Natural killer cell (primary cell): ENCODE data around the gene PTK7. TPM values are rescaled to one million over a fixed set of nuclear protein-coding genes. Genes with fewer than 3 reads are reported as not detected.

Source experiments
- ATAC-seq, 3 donors: fragments of 150-1000 bp in 2 of 3; fragments of 200-7000 bp in 1 of 3; cut with Tn5 transposase; 1 replicate in 1 of 3; 2 replicates in 2 of 3; pipeline ENCODE4 v1.10.0; 2021; ENCODE audit warnings: mild to moderate bottlenecking in 2 of 3, moderate library complexity in 2 of 3
- DNase-seq, 2 donors: peaks; one replicate each; pipeline versions ENCODE4 v3.0.0 to v3.0.0-alpha.2; 2013 to 2021; ENCODE audit warnings: mixed read lengths in 1 of 2
- H3K27ac ChIP-seq: one replicate; pipeline ENCODE4 v1.5.1; 2013; ENCODE audit warnings: mild to moderate bottlenecking, low read length
- H3K27me3 ChIP-seq: one replicate; pipeline ENCODE4 v1.6.1; 2013; ENCODE audit warnings: low read length; ENCODE audit not compliant: control insufficient read depth, insufficient read depth
- H3K36me3 ChIP-seq: one replicate; pipeline ENCODE4 v1.6.1; 2013; ENCODE audit warnings: low read length; ENCODE audit not compliant: control insufficient read depth, insufficient read depth
- H3K4me1 ChIP-seq: one replicate; pipeline ENCODE4 v1.6.1; 2013; ENCODE audit warnings: low read length; ENCODE audit not compliant: control insufficient read depth, insufficient read depth
- H3K4me3 ChIP-seq: one replicate; pipeline ENCODE4 v1.5.1; 2013; ENCODE audit warnings: low read length
- H3K9me3 ChIP-seq: one replicate; pipeline ENCODE4 v1.6.1; 2013; ENCODE audit warnings: low read length; ENCODE audit not compliant: control insufficient read depth, insufficient read depth
- H3K27ac Mint-ChIP-seq, 2 donors: one replicate each; pipeline ENCODE4 v1.8.0; 2022; ENCODE audit warnings: mild to moderate bottlenecking in 2 of 2, mixed read lengths in 2 of 2, moderate library complexity in 1 of 2
- H3K27me3 Mint-ChIP-seq, 2 donors: one replicate each; pipeline ENCODE4 v1.8.0; 2022; ENCODE audit warnings: low read depth in 2 of 2, mixed read lengths in 2 of 2
- H3K36me3 Mint-ChIP-seq: one replicate; pipeline ENCODE4 v1.8.0; 2022; ENCODE audit warnings: mixed read lengths
- H3K4me1 Mint-ChIP-seq, 2 donors: one replicate each; pipeline ENCODE4 v1.8.0; 2022; ENCODE audit warnings: mixed read lengths in 2 of 2
- H3K4me3 Mint-ChIP-seq: one replicate; pipeline ENCODE4 v1.8.0; 2022; ENCODE audit warnings: mild to moderate bottlenecking, moderate library complexity, mixed read lengths
- H3K9me3 Mint-ChIP-seq, 2 donors: one replicate each; pipeline ENCODE4 v1.8.0; 2022; ENCODE audit warnings: mixed read lengths in 2 of 2
- WGBS: methylation state at CpG from one replicate; pipeline ENCODE4 v1.1.7; 2013; ENCODE audit warnings: missing lambda C conversion rate; ENCODE audit not compliant: insufficient coverage; 5-methylcytosine and 5-hydroxymethylcytosine counted together
- intact Hi-C: fragments of 100-400 bp; cut with micrococcal nuclease; formaldehyde crosslinking; loops from one replicate; pipeline ENCODE4 v1.14.2; 2022
- total RNA-seq, 4 donors: library from RNA; stranded (reverse); fragments of 120-200 nt in 1 of 4; gene quantifications; one replicate each; pipeline versions ENCODE4 v1.2.3 to v1.2.4, GENCODE V29; 2013 to 2022
- TF ChIP-seq, protein P1 (sequence below): fragments of 200-600 bp; IDR thresholded peaks from one replicate; pipeline ENCODE4 v1.8.0; 2022; ENCODE audit warnings: antibody characterized with exemption

PTK7 gene
- total RNA-seq, 3 donors from 2014 or later (not counting 1 experiment from before 2014, with no cell fraction given) = 1.7 to 5.6 (median 2.8) TPM

- intact Hi-C loops = no loop called here
- Histone ChIP-seq H3K4me3 (no peak overlapping the region), H3K27me3 (no peaks in the 10 kb centered on the region), H3K4me1 (no peaks in the 10 kb centered on the region), H3K9me3 (no peaks in the 10 kb centered on the region), H3K36me3 (no peaks in the 10 kb centered on the region), H3K27ac (no peak overlapping the region)
- DNase-seq (no peak), ATAC-seq (no peak)
- H3K4me1 Mint-ChIP-seq = no peaks in the 10 kb centered on the region
- peaks cover 0 to 4% of the 10 kb centered on the region in 2 donors for H3K27me3 Mint-ChIP-seq
- TF ChIP-seq, protein P1, sequence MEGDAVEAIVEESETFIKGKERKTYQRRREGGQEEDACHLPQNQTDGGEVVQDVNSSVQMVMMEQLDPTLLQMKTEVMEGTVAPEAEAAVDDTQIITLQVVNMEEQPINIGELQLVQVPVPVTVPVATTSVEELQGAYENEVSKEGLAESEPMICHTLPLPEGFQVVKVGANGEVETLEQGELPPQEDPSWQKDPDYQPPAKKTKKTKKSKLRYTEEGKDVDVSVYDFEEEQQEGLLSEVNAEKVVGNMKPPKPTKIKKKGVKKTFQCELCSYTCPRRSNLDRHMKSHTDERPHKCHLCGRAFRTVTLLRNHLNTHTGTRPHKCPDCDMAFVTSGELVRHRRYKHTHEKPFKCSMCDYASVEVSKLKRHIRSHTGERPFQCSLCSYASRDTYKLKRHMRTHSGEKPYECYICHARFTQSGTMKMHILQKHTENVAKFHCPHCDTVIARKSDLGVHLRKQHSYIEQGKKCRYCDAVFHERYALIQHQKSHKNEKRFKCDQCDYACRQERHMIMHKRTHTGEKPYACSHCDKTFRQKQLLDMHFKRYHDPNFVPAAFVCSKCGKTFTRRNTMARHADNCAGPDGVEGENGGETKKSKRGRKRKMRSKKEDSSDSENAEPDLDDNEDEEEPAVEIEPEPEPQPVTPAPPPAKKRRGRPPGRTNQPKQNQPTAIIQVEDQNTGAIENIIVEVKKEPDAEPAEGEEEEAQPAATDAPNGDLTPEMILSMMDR = no peak
- H3K9me3 Mint-ChIP-seq = no peaks in the 10 kb centered on the region
- H3K36me3 Mint-ChIP-seq = no peaks in the 10 kb centered on the region
- H3K4me3 Mint-ChIP-seq = no peak overlapping the region
- 83% methylated on average over 13 of the region's 13 CpGs for WGBS
- no peak overlapping the region for H3K27ac Mint-ChIP-seq
Measured at GRCh38 chr6:43082806-43083655, 6.9 kb downstream of the PTK7 start.

DNA sequence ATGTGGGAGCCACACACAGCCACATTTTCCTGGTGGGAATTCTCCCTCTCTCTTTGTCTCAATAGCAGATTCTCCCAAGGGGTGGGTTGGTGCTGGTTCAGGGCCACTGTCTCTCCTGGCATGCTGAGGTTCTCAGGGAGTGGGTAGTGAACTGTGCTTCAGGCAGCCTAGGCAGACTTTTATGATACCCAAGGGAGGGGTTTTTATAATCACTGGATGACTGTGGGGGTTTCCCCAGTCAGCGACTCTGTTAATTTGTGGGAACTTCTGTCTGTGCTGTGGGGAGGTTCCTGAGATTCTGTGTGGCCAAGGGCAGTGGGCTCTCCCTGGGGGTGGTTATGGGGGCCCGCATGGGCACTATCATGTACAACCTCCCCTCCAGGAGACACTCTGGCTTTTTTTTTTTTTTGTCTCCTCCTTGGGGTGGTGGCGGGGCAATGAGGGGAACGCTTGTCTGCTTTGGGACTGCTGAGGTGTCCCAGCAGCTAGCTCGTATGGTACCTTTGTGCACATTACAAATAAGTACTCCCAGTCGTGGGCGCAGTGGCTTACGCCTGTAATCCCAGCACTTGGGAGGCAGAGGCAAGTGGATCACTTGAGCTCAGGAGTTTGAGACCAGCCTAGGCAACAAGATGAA lies 10.0 kb downstream of the PTK7 start:
- TF ChIP-seq, protein P1 = no peak
- H3K36me3 Mint-ChIP-seq = no peaks in the 10 kb centered on the region
- no peaks in the 10 kb centered on the region for H3K27me3 ChIP-seq
- H3K9me3 ChIP-seq = no peaks in the 10 kb centered on the region
- DNase-seq (no peak), ATAC-seq (no peak)
- no peak overlapping the region for H3K27ac Mint-ChIP-seq
- WGBS = 71% methylated on average over 8 of the region's 8 CpGs
- no peaks in the 10 kb centered on the region for H3K4me1 ChIP-seq
- intact Hi-C loops = no loop called here
- no peak overlapping the region for H3K4me3 ChIP-seq
- H3K27me3 Mint-ChIP-seq = peaks cover 0 to under 1% of the 10 kb centered on the region in 2 donors
- H3K9me3 Mint-ChIP-seq = no peaks in the 10 kb centered on the region
- no peak overlapping the region for H3K27ac ChIP-seq
- no peaks in the 10 kb centered on the region for H3K4me1 Mint-ChIP-seq
- no peaks in the 10 kb centered on the region for H3K36me3 ChIP-seq
- no peak overlapping the region for H3K4me3 Mint-ChIP-seq

- Histone ChIP-seq H3K4me3 (no peak overlapping the region), H3K4me1 (no peaks in the 10 kb centered on the region), H3K27me3 (no peaks in the 10 kb centered on the region), H3K36me3 (no peaks in the 10 kb centered on the region), H3K27ac (no peak overlapping the region), H3K9me3 (no peaks in the 10 kb centered on the region)
- DNase-seq (no peak), ATAC-seq (no peak)
- H3K4me3 Mint-ChIP-seq = no peak overlapping the region
- TF ChIP-seq, protein P1 = no peak
- peaks cover 0 to 4% of the 10 kb centered on the region in 2 donors for H3K4me1 Mint-ChIP-seq
- no peaks in the 10 kb centered on the region for H3K36me3 Mint-ChIP-seq
- H3K27ac Mint-ChIP-seq = no peak overlapping the region
- intact Hi-C loops = no loop called here
- WGBS = 81% methylated on average over 3 of the region's 4 CpGs
- H3K27me3 Mint-ChIP-seq = no peaks in the 10 kb centered on the region
- no peaks in the 10 kb centered on the region for H3K9me3 Mint-ChIP-seq
Measured at GRCh38 chr6:43088654-43089056, 12.5 kb downstream of the PTK7 start.
